GM23248 (cell line): Measurements from ENCODE around the gene PRKAR2A. TPM values are rescaled to one million over a fixed set of nuclear protein-coding genes. Genes with fewer than 3 reads are reported as not detected.
A peak's percentile ranks its signal among the peaks of the same experiment; 100 is the strongest.

Experiments
- DNase-seq: peaks from one replicate; pipeline ENCODE4 v3.0.0-alpha.2; 2015
- H2AFZ ChIP-seq: fragments of 200-600 bp; sonication (generic); 2 replicates; pipeline ENCODE4 v1.6.1; 2016; ENCODE audit warnings: antibody characterized with exemption
- H3F3A ChIP-seq: fragments of 200-600 bp; sonication (generic); 2 replicates; pipeline ENCODE4 v1.6.1; 2016; ENCODE audit warnings: mild to moderate bottlenecking, antibody characterized with exemption, mixed run types; ENCODE audit not compliant: insufficient read depth
- H3K27ac ChIP-seq: fragments of 200-600 bp; sonication (generic); 2 replicates; pipeline ENCODE4 v1.5.1; 2016; ENCODE audit warnings: mild to moderate bottlenecking
- H3K27me3 ChIP-seq: fragments of 200-600 bp; sonication (generic); replicated peaks from 2 replicates; pipeline ENCODE4 v1.6.1; 2016; ENCODE audit warnings: mild to moderate bottlenecking; ENCODE audit not compliant: insufficient read depth
- H3K36me3 ChIP-seq: fragments of 200-600 bp; sonication (generic); 2 replicates; pipeline ENCODE4 v1.6.1; 2016; ENCODE audit warnings: low read depth, mild to moderate bottlenecking
- H3K4me1 ChIP-seq: fragments of 200-600 bp; sonication (generic); 2 replicates; pipeline ENCODE4 v1.6.1; 2016; ENCODE audit warnings: mild to moderate bottlenecking; ENCODE audit not compliant: insufficient read depth
- H3K4me2 ChIP-seq: fragments of 200-600 bp; sonication (generic); one replicate; pipeline ENCODE4 v1.6.1; 2016; ENCODE audit warnings: mild to moderate bottlenecking; ENCODE audit not compliant: unreplicated experiment
- H3K4me3 ChIP-seq: fragments of 200-600 bp; sonication (generic); 2 replicates; pipeline ENCODE4 v1.5.1; 2016; ENCODE audit warnings: mild to moderate bottlenecking
- H3K79me2 ChIP-seq: fragments of 200-600 bp; sonication (generic); 2 replicates; pipeline ENCODE4 v1.6.1; 2016; ENCODE audit warnings: mild to moderate bottlenecking; ENCODE audit not compliant: insufficient read depth
- H3K9ac ChIP-seq: fragments of 200-600 bp; sonication (generic); 2 replicates; pipeline ENCODE4 v1.6.1; 2016; ENCODE audit warnings: mild to moderate bottlenecking
- H3K9me2 ChIP-seq: fragments of 200-600 bp; sonication (generic); 2 replicates; pipeline ENCODE4 v1.6.1; 2016; ENCODE audit warnings: mixed run types, mild to moderate bottlenecking, moderate library complexity; ENCODE audit not compliant: insufficient read depth
- H3K9me3 ChIP-seq: fragments of 200-600 bp; sonication (generic); one replicate; pipeline ENCODE4 v1.6.1; 2017; ENCODE audit warnings: low read depth
- H4K20me1 ChIP-seq: fragments of 200-600 bp; sonication (generic); 2 replicates; pipeline ENCODE4 v1.6.0; 2016; ENCODE audit not compliant: insufficient read depth
- EZH2 ChIP-seq: fragments of 200-600 bp; sonication (generic); IDR thresholded peaks from 2 replicates; pipeline ENCODE4 v1.6.1; 2018; ENCODE audit warnings: antibody characterized with exemption, mild to moderate bottlenecking; ENCODE audit not compliant: insufficient read depth, poor library complexity, severe bottlenecking
- EZH2phosphoT487 ChIP-seq: fragments of 200-600 bp; sonication (generic); IDR thresholded peaks from 2 replicates; pipeline ENCODE4 v1.6.1; 2018; ENCODE audit warnings: antibody characterized with exemption, moderate library complexity, mild to moderate bottlenecking, low read depth; ENCODE audit not compliant: insufficient read depth
- WGBS, 2 experiments: methylation state at CpG; one replicate each; pipeline ENCODE4 v1.1.6; 2015 to 2017; ENCODE audit warnings: low lambda C conversion rate in 2 of 2, low coverage in 1 of 2; ENCODE audit errors: missing lambda C conversion rate in 2 of 2; 5-methylcytosine and 5-hydroxymethylcytosine counted together
- in situ Hi-C: fragments of 300-500 bp; cut with MboI; formaldehyde crosslinking; loops from 2 replicates; pipeline ENCODE4 v1.15.0; 2020
- polyA plus RNA-seq: library from polyadenylated mRNA; unstranded; fragments of >200 nt; fragmentation: Nextera tagmentation; extraction: Ambion mirVana; gene quantifications from 2 replicates; pipeline ENCODE4 v1.2.1, GENCODE V29; 2016
- total RNA-seq: library from RNA; depleted of rRNA; stranded (reverse); fragments of >200 nt; shearing (Covaris generic); gene quantifications from 2 replicates; pipeline ENCODE4 v1.2.3, GENCODE V29; 2014; rRNA removed

PRKAR2A gene
- total RNA-seq: 26.8 and 29.3 TPM in 2 replicates
- polyA plus RNA-seq: 11.8 and 12.2 TPM in 2 replicates

DNA sequence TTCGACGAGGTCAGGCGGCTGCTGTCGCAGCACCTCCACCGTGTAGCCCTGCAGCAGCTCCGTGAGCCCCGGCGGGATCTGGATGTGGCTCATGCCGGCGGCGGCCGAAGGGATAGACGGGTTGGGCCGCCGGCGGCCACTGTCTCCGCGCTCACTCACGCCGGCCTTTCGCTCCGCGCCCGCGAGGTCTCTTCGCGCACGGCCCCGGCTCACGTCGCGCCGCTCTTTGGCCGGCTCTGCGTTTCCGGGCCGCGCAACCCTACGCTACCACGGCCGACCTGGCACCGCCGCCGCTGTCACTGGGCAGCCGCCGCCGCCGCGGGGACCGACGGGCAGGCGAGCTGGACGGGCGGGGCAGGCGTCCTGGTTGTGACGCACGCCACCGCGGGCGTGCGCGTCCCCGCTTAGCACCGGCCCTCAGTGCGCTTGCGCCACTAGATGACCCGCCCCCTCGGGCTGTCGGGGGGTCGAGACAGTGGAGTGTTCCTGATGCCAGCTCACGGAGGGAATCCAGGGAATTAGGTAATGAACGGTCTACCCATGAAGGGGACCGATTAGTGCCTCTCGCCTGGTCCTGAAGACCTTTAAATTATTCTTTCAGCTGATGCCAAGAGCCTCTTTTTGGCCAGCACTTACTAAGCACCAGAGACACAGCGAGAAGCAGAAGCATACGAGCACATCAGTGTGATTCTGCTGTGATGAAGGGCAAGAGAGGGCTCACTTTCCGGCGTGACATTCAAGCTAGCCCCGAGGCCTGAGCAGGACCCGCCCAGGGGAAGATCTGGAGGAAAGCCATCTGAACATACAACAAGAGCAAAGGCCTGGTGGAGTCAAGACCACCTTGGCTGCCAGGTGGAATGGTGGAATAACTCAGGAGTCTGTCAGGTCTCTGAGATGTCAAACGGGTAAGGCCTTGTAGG, at the start of gene PRKAR2A:
PRKAR2A (minus strand) TSS at position 371 of the 920 bp plus-strand sequence; CDS start at position 93, 278 bp downstream.
- H3K4me2 ChIP-seq: peak within 1 kb of the TSS; percentile 95
- H3K9me3 ChIP-seq: no peaks in the 10 kb centered on the region
- peak within 1 kb of the TSS; percentile 83 for H3K9ac ChIP-seq
- in situ Hi-C loops: no loop called here
- H3K36me3 ChIP-seq: no peaks in the 10 kb centered on the region
- peaks cover 21% of the 10 kb centered on the region for H3K4me1 ChIP-seq
- H3F3A ChIP-seq: peaks cover 7% of the 10 kb centered on the region
- H2AFZ ChIP-seq: peak within 1 kb of the TSS; percentile 98
- peaks cover 33% of the 10 kb centered on the region for H3K79me2 ChIP-seq
- peak within 1 kb of the TSS; percentile 77 for H3K4me3 ChIP-seq
- H3K27me3 ChIP-seq: no peaks in the 10 kb centered on the region
- no peaks in the 10 kb centered on the region for H3K9me2 ChIP-seq
- H4K20me1 ChIP-seq: no peaks in the 10 kb centered on the region
- no peak for TF ChIP-seq EZH2
- TF ChIP-seq EZH2phosphoT487: no peak
- 2 to 3% methylated on average over 36 to 49 of the region's 81 CpGs for WGBS, 2 experiments
- H3K27ac ChIP-seq: peak within 1 kb of the TSS; percentile 78
- DNase-seq: peak; percentile 96

- Histone ChIP-seq H3K79me2 (peaks cover 20% of the 10 kb centered on the region), H3K9ac (no peak overlapping the region), H3K4me3 (no peak overlapping the region), H3K9me2 (no peaks in the 10 kb centered on the region), H3K9me3 (no peaks in the 10 kb centered on the region), H3K36me3 (no peaks in the 10 kb centered on the region), H3K27ac (no peak overlapping the region), H2AFZ (no peak overlapping the region), H3K27me3 (no peaks in the 10 kb centered on the region), H3F3A (peaks cover 6% of the 10 kb centered on the region; the same call in 1 of the 2 replicates), H4K20me1 (no peaks in the 10 kb centered on the region), H3K4me2 (no peak overlapping the region), H3K4me1 (peaks cover 9% of the 10 kb centered on the region)
- WGBS, 2 experiments: 98 to 100% methylated on average over 2 of the region's 2 CpGs
- in situ Hi-C loops: no loop called here
- no peak for DNase-seq
- TF ChIP-seq EZH2 (no peak), EZH2phosphoT487 (no peak)
Observed at GRCh38 chr3:48896936-48897335, 49.3 kb upstream of the PRKAR2A start.

DNA sequence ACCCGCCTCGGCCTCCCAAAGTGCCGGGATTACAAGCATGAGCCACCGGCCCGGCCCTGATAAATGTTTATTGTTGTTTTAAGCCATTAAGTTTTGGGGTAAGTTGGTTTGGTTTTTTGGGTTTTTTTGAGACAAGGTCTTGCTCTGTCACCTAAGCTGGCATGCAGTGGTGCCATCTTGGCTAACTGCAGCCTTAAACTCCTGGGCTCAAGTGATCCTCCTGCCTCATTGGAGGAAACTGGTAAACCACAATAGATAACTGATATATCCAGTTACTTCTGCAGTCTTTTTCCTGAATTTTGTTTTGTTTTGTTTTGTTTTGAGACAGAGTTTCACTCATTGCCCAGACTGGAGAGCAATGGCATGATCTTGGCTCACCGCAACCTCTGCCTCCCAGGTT, 46.8 kb upstream of the PRKAR2A start:
- H3K9ac ChIP-seq: no peak overlapping the region
- no peaks in the 10 kb centered on the region for H3K9me2 ChIP-seq
- in situ Hi-C loops: no loop called here
- H2AFZ ChIP-seq: no peak overlapping the region
- H3K4me3 ChIP-seq: no peak overlapping the region
- H3K27ac ChIP-seq: no peak overlapping the region
- TF ChIP-seq EZH2: no peak
- no peak for TF ChIP-seq EZH2phosphoT487
- peaks cover 9% of the 10 kb centered on the region for H3K4me1 ChIP-seq
- no peaks in the 10 kb centered on the region for H3K36me3 ChIP-seq
- H3K4me2 ChIP-seq: no peak overlapping the region
- peaks cover 6% of the 10 kb centered on the region; the same call in 1 of the 2 replicates for H3F3A ChIP-seq
- no peaks in the 10 kb centered on the region for H4K20me1 ChIP-seq
- no peaks in the 10 kb centered on the region for H3K9me3 ChIP-seq
- DNase-seq: no peak
- no peaks in the 10 kb centered on the region for H3K27me3 ChIP-seq
- WGBS, 2 experiments: 86% methylated on average over 6 of the region's 6 CpGs
- H3K79me2 ChIP-seq: peaks cover 20% of the 10 kb centered on the region

DNA sequence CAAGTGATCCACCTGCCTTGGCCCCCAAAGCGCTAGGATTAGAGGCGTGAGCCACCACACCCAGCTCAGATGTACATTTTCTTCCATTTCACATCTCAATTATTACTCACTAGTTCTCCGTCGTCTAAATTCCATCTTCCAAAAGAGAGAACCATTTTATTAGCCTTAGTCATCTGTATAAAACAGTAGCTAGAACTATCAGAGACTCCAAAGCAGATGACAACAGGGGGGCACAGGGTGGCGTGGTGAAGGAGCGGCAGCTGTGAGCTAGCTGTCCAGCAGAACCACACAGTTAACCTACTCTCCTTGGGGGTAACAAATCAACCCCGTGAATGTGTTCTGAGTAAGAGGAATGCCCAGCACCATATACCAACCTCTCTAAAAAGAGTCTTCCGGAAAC, 43.9 kb upstream of the PRKAR2A start:
- H3K79me2 ChIP-seq: 0 out of 2 replicates have a peak, but pooled peaks cover 5% of the 10 kb centered on the region
- H3F3A ChIP-seq: no peaks in the 10 kb centered on the region
- H3K9ac ChIP-seq: no peak overlapping the region
- no peak for DNase-seq
- no peak overlapping the region for H3K27ac ChIP-seq
- H3K4me3 ChIP-seq: no peak overlapping the region
- H3K4me2 ChIP-seq: no peak overlapping the region
- no peak for TF ChIP-seq EZH2phosphoT487
- no peak for TF ChIP-seq EZH2
- H3K4me1 ChIP-seq: no peaks in the 10 kb centered on the region
- no peak overlapping the region for H2AFZ ChIP-seq
- no peaks in the 10 kb centered on the region for H3K36me3 ChIP-seq
- in situ Hi-C loops: no loop called here
- WGBS, 2 experiments: 90 to 92% methylated on average over 8 of the region's 8 CpGs
- no peaks in the 10 kb centered on the region for H3K9me3 ChIP-seq
- no peaks in the 10 kb centered on the region for H4K20me1 ChIP-seq
- H3K9me2 ChIP-seq: no peaks in the 10 kb centered on the region
- H3K27me3 ChIP-seq: no peaks in the 10 kb centered on the region
